ENCODE results near the gene TBX2. TPM values are rescaled to one million over a fixed set of nuclear protein-coding genes. Genes with fewer than 3 reads are reported as not detected.

Gene TBX2
- total and polyA plus RNA-seq, 2 of the 13 experiments (the other 11 are each of a cell fraction or from before 2014, with no cell fraction given): 2.8 to 15.3 TPM

DNA sequence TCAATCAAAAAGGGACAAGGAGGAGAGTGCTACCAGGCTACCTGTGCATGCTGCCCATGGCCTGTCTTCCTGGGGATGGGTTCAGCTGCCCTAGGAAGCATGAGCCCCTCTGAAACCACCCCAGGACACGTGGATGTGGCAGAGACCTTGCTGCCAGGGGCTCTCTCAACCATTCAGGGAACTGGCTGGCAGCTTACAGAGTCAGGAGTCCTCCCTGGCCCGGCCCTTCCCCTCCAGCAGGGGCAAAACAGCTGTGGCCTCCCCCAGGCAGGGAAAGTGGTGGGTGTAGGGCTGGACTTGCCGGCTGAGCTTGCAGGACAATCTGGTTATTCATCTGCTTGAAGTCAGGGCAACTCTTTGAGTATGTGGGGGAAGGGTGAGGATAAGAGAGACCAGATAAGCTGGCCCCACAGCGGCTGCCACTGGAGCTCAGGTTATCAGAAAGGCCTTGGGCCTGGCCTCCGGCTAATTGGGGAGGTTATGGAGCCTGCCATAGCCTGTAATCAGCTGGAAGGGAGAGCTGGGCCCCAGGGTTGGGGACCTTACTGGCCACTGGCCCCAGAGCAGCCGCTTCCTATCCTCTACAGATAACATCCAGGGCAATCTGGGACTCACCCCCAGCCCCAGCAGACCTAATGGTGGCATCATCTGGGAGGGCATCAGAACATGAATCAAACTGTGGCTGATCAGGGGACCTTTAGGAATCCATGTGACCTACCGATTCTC is 5.6 kb upstream of the TBX2 start (continued):
- TF ChIP-seq, protein P1, sequence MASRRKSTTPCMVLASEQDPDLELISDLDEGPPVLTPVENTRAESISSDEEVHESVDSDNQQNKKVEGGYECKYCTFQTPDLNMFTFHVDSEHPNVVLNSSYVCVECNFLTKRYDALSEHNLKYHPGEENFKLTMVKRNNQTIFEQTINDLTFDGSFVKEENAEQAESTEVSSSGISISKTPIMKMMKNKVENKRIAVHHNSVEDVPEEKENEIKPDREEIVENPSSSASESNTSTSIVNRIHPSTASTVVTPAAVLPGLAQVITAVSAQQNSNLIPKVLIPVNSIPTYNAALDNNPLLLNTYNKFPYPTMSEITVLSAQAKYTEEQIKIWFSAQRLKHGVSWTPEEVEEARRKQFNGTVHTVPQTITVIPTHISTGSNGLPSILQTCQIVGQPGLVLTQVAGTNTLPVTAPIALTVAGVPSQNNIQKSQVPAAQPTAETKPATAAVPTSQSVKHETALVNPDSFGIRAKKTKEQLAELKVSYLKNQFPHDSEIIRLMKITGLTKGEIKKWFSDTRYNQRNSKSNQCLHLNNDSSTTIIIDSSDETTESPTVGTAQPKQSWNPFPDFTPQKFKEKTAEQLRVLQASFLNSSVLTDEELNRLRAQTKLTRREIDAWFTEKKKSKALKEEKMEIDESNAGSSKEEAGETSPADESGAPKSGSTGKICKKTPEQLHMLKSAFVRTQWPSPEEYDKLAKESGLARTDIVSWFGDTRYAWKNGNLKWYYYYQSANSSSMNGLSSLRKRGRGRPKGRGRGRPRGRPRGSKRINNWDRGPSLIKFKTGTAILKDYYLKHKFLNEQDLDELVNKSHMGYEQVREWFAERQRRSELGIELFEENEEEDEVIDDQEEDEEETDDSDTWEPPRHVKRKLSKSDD (CRISPR knock-in tag; IDR thresholded peaks at IDR 0.05; ENCODE audit: low read depth): 0 out of 2 replicates have a peak, but pooled peaks have one; percentile 17
- TF ChIP-seq ZSCAN9 (CRISPR knock-in tag; IDR thresholded peaks at IDR 0.05; ENCODE audit: borderline replicate concordance): peak; percentile 54; the same call in 1 of the 2 replicates
- TF ChIP-seq KDM6A (CRISPR knock-in tag; IDR thresholded peaks at IDR 0.05; ENCODE audit: low read depth): peak; percentile 54
- no peak for TF ChIP-seq ZNF460 (CRISPR knock-in tag; IDR thresholded peaks at IDR 0.05; ENCODE audit: borderline replicate concordance)
- TF ChIP-seq PHF20 (CRISPR knock-in tag; IDR thresholded peaks at IDR 0.05): 0 out of 2 replicates have a peak, but pooled peaks have one; percentile 48
- TF ChIP-seq, protein P2, sequence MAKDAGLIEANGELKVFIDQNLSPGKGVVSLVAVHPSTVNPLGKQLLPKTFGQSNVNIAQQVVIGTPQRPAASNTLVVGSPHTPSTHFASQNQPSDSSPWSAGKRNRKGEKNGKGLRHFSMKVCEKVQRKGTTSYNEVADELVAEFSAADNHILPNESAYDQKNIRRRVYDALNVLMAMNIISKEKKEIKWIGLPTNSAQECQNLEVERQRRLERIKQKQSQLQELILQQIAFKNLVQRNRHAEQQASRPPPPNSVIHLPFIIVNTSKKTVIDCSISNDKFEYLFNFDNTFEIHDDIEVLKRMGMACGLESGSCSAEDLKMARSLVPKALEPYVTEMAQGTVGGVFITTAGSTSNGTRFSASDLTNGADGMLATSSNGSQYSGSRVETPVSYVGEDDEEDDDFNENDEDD (CRISPR knock-in tag; IDR thresholded peaks at IDR 0.05; ENCODE audit: borderline replicate concordance): 0 out of 2 replicates have a peak, but pooled peaks have one; percentile 39
- TF ChIP-seq PLRG1 (conservative IDR thresholded peaks at IDR 0.05): no peak
- no peak for TF ChIP-seq ZNF562 (CRISPR knock-in tag; IDR thresholded peaks at IDR 0.05; ENCODE audit: borderline replicate concordance)
- TF ChIP-seq ZKSCAN5 (CRISPR knock-in tag; IDR thresholded peaks at IDR 0.05): no peak
- TF ChIP-seq JARID2 (CRISPR knock-in tag; IDR thresholded peaks at IDR 0.05; ENCODE audit: insufficient replicate concordance): no peak
- no peak for TF ChIP-seq ZNF44 (CRISPR knock-in tag; IDR thresholded peaks at IDR 0.05)
- no peak for TF ChIP-seq YY1 (IDR thresholded peaks at IDR 0.05; ENCODE audit: insufficient read depth, insufficient replicate concordance, low read depth, low read length)
- TF ChIP-seq, protein P3, sequence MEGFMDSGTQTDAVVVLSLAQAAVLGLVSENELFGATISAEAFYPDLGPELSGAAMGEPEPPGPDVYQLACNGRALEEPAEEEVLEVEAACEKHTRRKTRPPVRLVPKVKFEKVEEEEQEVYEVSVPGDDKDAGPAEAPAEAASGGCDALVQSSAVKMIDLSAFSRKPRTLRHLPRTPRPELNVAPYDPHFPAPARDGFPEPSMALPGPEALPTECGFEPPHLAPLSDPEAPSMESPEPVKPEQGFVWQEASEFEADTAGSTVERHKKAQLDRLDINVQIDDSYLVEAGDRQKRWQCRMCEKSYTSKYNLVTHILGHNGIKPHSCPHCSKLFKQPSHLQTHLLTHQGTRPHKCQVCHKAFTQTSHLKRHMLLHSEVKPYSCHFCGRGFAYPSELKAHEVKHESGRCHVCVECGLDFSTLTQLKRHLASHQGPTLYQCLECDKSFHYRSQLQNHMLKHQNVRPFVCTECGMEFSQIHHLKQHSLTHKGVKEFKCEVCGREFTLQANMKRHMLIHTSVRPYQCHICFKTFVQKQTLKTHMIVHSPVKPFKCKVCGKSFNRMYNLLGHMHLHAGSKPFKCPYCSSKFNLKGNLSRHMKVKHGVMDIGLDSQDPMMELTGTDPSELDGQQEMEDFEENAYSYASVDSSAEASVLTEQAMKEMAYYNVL (CRISPR knock-in tag; IDR thresholded peaks at IDR 0.05; ENCODE audit: borderline replicate concordance): peak; percentile 91
- TF ChIP-seq, protein P4, sequence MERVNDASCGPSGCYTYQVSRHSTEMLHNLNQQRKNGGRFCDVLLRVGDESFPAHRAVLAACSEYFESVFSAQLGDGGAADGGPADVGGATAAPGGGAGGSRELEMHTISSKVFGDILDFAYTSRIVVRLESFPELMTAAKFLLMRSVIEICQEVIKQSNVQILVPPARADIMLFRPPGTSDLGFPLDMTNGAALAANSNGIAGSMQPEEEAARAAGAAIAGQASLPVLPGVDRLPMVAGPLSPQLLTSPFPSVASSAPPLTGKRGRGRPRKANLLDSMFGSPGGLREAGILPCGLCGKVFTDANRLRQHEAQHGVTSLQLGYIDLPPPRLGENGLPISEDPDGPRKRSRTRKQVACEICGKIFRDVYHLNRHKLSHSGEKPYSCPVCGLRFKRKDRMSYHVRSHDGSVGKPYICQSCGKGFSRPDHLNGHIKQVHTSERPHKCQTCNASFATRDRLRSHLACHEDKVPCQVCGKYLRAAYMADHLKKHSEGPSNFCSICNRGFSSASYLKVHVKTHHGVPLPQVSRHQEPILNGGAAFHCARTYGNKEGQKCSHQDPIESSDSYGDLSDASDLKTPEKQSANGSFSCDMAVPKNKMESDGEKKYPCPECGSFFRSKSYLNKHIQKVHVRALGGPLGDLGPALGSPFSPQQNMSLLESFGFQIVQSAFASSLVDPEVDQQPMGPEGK (CRISPR knock-in tag; IDR thresholded peaks at IDR 0.05): peak; percentile 100
- no peak for TF ChIP-seq SMARCC2 (IDR thresholded peaks at IDR 0.05)
